ENCODE data around the gene VSTM5.

The VSTM5 gene

GRCh38 chr11:93858121-93858775 lies 7.8 kb upstream of the VSTM5 start:
- H3K36me3 ChIP-seq (ENCODE audit: insufficient read depth, low read length), result no peaks in the 10 kb centered on the region
- no peaks in the 10 kb centered on the region for H3K79me2 ChIP-seq (ENCODE audit: control insufficient read depth, insufficient read depth, low read length, unreplicated experiment)
- H3K4me3 ChIP-seq (ENCODE audit: low read depth, low read length), result no peak overlapping the region
- no peak overlapping the region for H3K27ac ChIP-seq (ENCODE audit: low read depth, low read length)
- no peaks in the 10 kb centered on the region for H3K27me3 ChIP-seq (ENCODE audit: insufficient read depth, low read length)
- no peak overlapping the region for H2AFZ ChIP-seq (ENCODE audit: low read length, unreplicated experiment)
- no peaks in the 10 kb centered on the region for H3K4me1 ChIP-seq (ENCODE audit: control insufficient read depth, insufficient read depth, low read length, unreplicated experiment)

DNA sequence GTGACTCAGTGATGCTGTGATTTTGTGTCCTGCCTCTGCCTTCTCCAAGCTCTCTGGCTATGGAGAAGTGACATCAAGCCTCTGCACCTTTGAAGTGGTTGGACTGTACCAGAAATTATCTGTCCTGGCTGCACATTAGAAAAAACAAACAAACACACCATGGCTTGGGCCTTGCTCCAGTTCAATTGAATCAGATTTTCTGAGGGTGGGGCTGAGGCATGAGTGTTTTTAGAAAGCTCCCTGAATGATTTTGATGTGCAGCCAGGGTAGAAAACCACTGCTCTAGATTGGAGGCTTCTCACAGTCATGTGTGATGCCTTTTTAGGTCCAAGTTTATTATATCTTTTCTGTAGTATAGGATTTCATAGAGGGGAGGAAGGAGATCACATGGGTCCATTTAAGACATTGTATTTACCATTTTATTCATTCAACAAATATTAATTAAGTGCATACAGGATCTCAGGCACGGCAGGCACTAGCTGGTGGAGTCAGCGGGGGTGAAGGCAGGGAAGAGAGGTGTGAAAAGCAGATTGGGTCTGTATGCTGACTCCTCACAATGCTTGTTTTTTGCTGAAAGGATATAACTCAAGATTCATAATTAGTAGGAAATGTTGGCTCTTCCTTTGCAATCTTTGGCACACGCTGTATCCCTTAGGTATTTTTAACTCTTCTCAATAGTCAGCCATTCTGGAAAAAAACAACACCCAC lies 7.1 kb upstream of the VSTM5 start:
- Histone ChIP-seq H3K4me3 (ENCODE audit: low read depth, low read length) (no peak overlapping the region), H3K36me3 (ENCODE audit: insufficient read depth, low read length) (no peaks in the 10 kb centered on the region), H3K4me1 (ENCODE audit: control insufficient read depth, insufficient read depth, low read length, unreplicated experiment) (no peaks in the 10 kb centered on the region), H3K27me3 (ENCODE audit: insufficient read depth, low read length) (no peaks in the 10 kb centered on the region), H3K79me2 (ENCODE audit: control insufficient read depth, insufficient read depth, low read length, unreplicated experiment) (no peaks in the 10 kb centered on the region), H2AFZ (ENCODE audit: low read length, unreplicated experiment) (no peak overlapping the region), H3K27ac (ENCODE audit: low read depth, low read length) (no peak overlapping the region)

DNA sequence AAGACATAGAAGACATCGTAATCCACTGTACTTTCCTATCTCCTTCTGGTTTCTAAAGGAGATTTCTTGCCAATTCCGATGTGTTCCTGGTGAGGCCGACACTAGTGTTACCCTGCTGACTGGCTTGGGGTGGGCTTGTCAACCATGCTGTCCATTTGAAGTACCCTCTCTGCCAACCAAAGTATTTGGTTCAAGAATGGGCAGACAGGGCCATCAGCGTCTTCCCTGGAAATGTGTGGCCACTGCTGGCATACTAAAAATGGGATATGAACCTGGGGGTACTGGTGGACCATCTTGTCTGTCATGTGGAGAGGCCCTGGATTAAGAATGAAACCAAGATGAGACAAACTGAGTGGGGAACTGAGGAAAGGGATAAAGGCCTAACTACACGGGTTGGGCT lies 1.8 kb upstream of the VSTM5 start:
- Histone ChIP-seq H3K27me3 (ENCODE audit: insufficient read depth, low read length) (no peaks in the 10 kb centered on the region), H3K36me3 (ENCODE audit: insufficient read depth, low read length) (no peaks in the 10 kb centered on the region), H3K79me2 (ENCODE audit: control insufficient read depth, insufficient read depth, low read length, unreplicated experiment) (no peaks in the 10 kb centered on the region), H3K4me3 (ENCODE audit: low read depth, low read length) (no peak overlapping the region), H3K4me1 (ENCODE audit: control insufficient read depth, insufficient read depth, low read length, unreplicated experiment) (peaks cover 5% of the 10 kb centered on the region), H3K27ac (ENCODE audit: low read depth, low read length) (no peak overlapping the region), H2AFZ (ENCODE audit: low read length, unreplicated experiment) (no peak overlapping the region)

GRCh38 chr11:93849751-93850593 lies 446 bp downstream of the VSTM5 start:
- Histone ChIP-seq H2AFZ (ENCODE audit: low read length, unreplicated experiment) (peak overlapping the region; percentile 58), H3K36me3 (ENCODE audit: insufficient read depth, low read length) (no peaks in the 10 kb centered on the region), H3K79me2 (ENCODE audit: control insufficient read depth, insufficient read depth, low read length, unreplicated experiment) (no peaks in the 10 kb centered on the region), H3K4me3 (ENCODE audit: low read depth, low read length) (peak overlapping the region; percentile 90), H3K27me3 (ENCODE audit: insufficient read depth, low read length) (no peaks in the 10 kb centered on the region), H3K27ac (ENCODE audit: low read depth, low read length) (no peak overlapping the region), H3K4me1 (ENCODE audit: control insufficient read depth, insufficient read depth, low read length, unreplicated experiment) (peaks cover 11% of the 10 kb centered on the region)

DNA sequence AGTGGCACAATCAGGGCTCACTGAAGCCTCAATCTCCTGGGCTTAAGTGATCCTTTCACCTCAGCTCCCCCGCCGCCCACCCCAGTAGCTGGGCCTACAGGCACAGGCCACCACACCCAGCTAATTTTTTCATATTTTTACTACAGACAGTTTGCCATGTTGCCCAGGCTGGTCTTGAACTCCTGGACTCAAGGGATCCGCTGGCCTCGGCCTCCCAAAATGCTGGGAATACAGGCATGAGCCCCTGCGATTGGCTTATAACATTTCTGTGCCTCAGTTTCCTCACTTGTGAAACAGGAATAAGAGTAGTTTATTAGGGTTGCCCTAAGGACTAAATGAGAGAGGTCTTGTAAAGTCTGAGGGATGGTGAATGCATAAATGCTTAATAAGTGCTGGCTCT lies 1.2 kb downstream of the VSTM5 start:
- peak overlapping the region; percentile 90 for H3K4me3 ChIP-seq (ENCODE audit: low read depth, low read length)

GRCh38 chr11:93846411-93846810 lies 4.0 kb downstream of the VSTM5 start:
- Histone ChIP-seq H2AFZ (ENCODE audit: low read length, unreplicated experiment) (no peak overlapping the region), H3K27ac (ENCODE audit: low read depth, low read length) (no peak overlapping the region), H3K27me3 (ENCODE audit: insufficient read depth, low read length) (no peaks in the 10 kb centered on the region), H3K36me3 (ENCODE audit: insufficient read depth, low read length) (no peaks in the 10 kb centered on the region), H3K79me2 (ENCODE audit: control insufficient read depth, insufficient read depth, low read length, unreplicated experiment) (no peaks in the 10 kb centered on the region), H3K4me1 (ENCODE audit: control insufficient read depth, insufficient read depth, low read length, unreplicated experiment) (peaks cover 16% of the 10 kb centered on the region), H3K4me3 (ENCODE audit: low read depth, low read length) (no peak overlapping the region)

More for the DNA sequence above, 1.2 kb downstream of the VSTM5 start:
- H3K27ac ChIP-seq (ENCODE audit: low read depth, low read length), result no peak overlapping the region
- no peaks in the 10 kb centered on the region for H3K36me3 ChIP-seq (ENCODE audit: insufficient read depth, low read length)
- peaks cover 11% of the 10 kb centered on the region for H3K4me1 ChIP-seq (ENCODE audit: control insufficient read depth, insufficient read depth, low read length, unreplicated experiment)
- H2AFZ ChIP-seq (ENCODE audit: low read length, unreplicated experiment), result peak overlapping the region; percentile 58
- no peaks in the 10 kb centered on the region for H3K79me2 ChIP-seq (ENCODE audit: control insufficient read depth, insufficient read depth, low read length, unreplicated experiment)
- no peaks in the 10 kb centered on the region for H3K27me3 ChIP-seq (ENCODE audit: insufficient read depth, low read length)

DNA sequence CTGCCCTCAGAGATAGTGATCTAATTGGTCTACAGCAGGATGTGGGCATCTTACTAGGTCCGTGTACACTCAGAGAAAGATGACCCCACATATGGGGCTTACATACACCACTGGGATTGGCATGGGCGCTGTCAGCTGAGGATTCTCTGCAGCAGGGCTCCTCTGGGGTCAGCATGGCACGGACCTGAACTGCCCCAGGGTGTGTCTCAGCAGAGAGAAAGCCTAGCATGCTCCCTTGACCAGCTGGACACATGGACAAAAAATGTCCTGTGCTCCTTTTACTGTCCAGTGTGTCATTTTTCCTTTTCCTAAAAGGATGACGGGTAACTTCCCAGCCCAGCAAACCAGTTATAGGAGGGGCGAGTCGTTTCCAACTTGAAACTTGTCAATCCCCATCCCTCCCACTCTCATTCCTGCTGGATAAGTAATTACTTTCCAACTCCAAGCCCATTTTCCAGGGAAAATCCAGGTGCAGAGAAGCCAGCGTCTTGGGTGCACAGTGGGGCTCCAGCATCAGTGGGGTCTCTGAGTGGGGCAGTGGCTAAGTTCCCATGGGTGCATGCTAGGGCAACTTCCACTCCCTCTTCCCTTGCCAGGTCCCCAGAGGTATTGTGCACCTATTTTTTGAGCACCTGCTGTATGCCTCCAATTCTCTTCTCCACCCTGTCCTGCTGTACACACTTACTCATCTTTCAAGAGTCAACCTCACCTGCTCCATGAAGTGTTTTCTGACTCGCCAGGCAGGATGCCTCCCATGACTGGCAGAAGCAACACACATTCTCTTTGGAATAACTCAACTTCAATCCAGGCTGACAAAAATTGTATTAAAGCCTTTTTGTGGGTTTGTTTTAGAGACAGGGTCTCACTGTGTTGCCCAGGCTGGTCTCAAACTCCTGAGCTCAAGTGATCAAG lies 5.0 kb downstream of the VSTM5 start:
- Histone ChIP-seq H2AFZ (ENCODE audit: low read length, unreplicated experiment) (no peak overlapping the region), H3K4me3 (ENCODE audit: low read depth, low read length) (no peak overlapping the region), H3K36me3 (ENCODE audit: insufficient read depth, low read length) (no peaks in the 10 kb centered on the region), H3K27ac (ENCODE audit: low read depth, low read length) (no peak overlapping the region), H3K27me3 (ENCODE audit: insufficient read depth, low read length) (no peaks in the 10 kb centered on the region), H3K4me1 (ENCODE audit: control insufficient read depth, insufficient read depth, low read length, unreplicated experiment) (peaks cover 16% of the 10 kb centered on the region), H3K79me2 (ENCODE audit: control insufficient read depth, insufficient read depth, low read length, unreplicated experiment) (no peaks in the 10 kb centered on the region)

GRCh38 chr11:93844568-93844967 lies 5.8 kb downstream of the VSTM5 start:
- H3K4me3 ChIP-seq (ENCODE audit: low read depth, low read length), result no peak overlapping the region
- no peak overlapping the region for H2AFZ ChIP-seq (ENCODE audit: low read length, unreplicated experiment)
- H3K27me3 ChIP-seq (ENCODE audit: insufficient read depth, low read length), result no peaks in the 10 kb centered on the region
- H3K79me2 ChIP-seq (ENCODE audit: control insufficient read depth, insufficient read depth, low read length, unreplicated experiment), result no peaks in the 10 kb centered on the region
- no peak overlapping the region for H3K27ac ChIP-seq (ENCODE audit: low read depth, low read length)
- H3K4me1 ChIP-seq (ENCODE audit: control insufficient read depth, insufficient read depth, low read length, unreplicated experiment), result peaks cover 15% of the 10 kb centered on the region
- no peaks in the 10 kb centered on the region for H3K36me3 ChIP-seq (ENCODE audit: insufficient read depth, low read length)

- Histone ChIP-seq H3K27me3 (ENCODE audit: insufficient read depth, low read length) (no peaks in the 10 kb centered on the region), H2AFZ (ENCODE audit: low read length, unreplicated experiment) (no peak overlapping the region), H3K4me1 (ENCODE audit: control insufficient read depth, insufficient read depth, low read length, unreplicated experiment) (peaks cover 11% of the 10 kb centered on the region), H3K79me2 (ENCODE audit: control insufficient read depth, insufficient read depth, low read length, unreplicated experiment) (no peaks in the 10 kb centered on the region), H3K4me3 (ENCODE audit: low read depth, low read length) (no peak overlapping the region), H3K36me3 (ENCODE audit: insufficient read depth, low read length) (no peaks in the 10 kb centered on the region), H3K27ac (ENCODE audit: low read depth, low read length) (no peak overlapping the region)
Measured at GRCh38 chr11:93843906-93844305, 6.5 kb downstream of the VSTM5 start.

GRCh38 chr11:93842461-93842860 lies 8.0 kb downstream of the VSTM5 start:
- Histone ChIP-seq H3K4me1 (ENCODE audit: control insufficient read depth, insufficient read depth, low read length, unreplicated experiment) (peaks cover 11% of the 10 kb centered on the region), H2AFZ (ENCODE audit: low read length, unreplicated experiment) (no peak overlapping the region), H3K27ac (ENCODE audit: low read depth, low read length) (no peak overlapping the region), H3K27me3 (ENCODE audit: insufficient read depth, low read length) (no peaks in the 10 kb centered on the region), H3K79me2 (ENCODE audit: control insufficient read depth, insufficient read depth, low read length, unreplicated experiment) (no peaks in the 10 kb centered on the region), H3K36me3 (ENCODE audit: insufficient read depth, low read length) (no peaks in the 10 kb centered on the region), H3K4me3 (ENCODE audit: low read depth, low read length) (no peak overlapping the region)

Data from ACC112 (cell line).